Endothelial cell of umbilical vein (primary cell): ENCODE results near the gene PPM1D. TPM values are rescaled to one million over a fixed set of nuclear protein-coding genes. Genes with fewer than 3 reads are reported as not detected.

ENCODE experiments used
- BruUV-seq: library from RNA; stranded (reverse); fragments of 400-500 nt; replicated peaks from 2 replicates; lab custom pipeline; 2021; lab: Mats Ljungman, UMichigan
- CTCF ChIA-PET: fragments of 300-600, 350-600 bp; sonication (Branson Sonifier 250); formaldehyde crosslinking; loops from one replicate; lab custom pipeline; 2021; ENCODE audit warnings: antibody characterized with exemption, inconsistent platforms; lab: Charles Lee
- POLR2A ChIA-PET: fragments of 300-600, 350-600 bp; sonication (Branson Sonifier 250); formaldehyde crosslinking; loops from one replicate; lab custom pipeline; 2021; ENCODE audit warnings: antibody characterized with exemption, inconsistent platforms; lab: Charles Lee
- DNase-seq: peaks from one replicate; pipeline ENCODE4 v3.0.0-alpha.2; 2011; ENCODE audit warnings: low read depth, low spot score
- FAIRE-seq: peaks from 2 replicates; lab custom pipeline; 2011; peaks lifted over from hg19 to GRCh38; lab: Jason Lieb, UNC
- H2AFZ ChIP-seq: 2 replicates; pipeline ENCODE4 v1.6.0; 2012; ENCODE audit warnings: low read depth, low read length, control low read depth, inconsistent platforms
- H3K27ac ChIP-seq: 2 replicates; pipeline ENCODE4 v1.5.1; 2011; ENCODE audit warnings: low read depth, mild to moderate bottlenecking, control low read depth, low read length, moderate library complexity; ENCODE audit not compliant: insufficient read depth
- H3K27me3 ChIP-seq, 2 experiments: 2 replicates each; pipeline versions ENCODE4 v1.6.0 to v1.6.1; 2011; ENCODE audit warnings: low read length in 2 of 2, mixed read lengths in 1 of 2; ENCODE audit not compliant: control insufficient read depth in 2 of 2, insufficient read depth in 2 of 2
- H3K36me3 ChIP-seq, 2 experiments: 2 replicates in 1 of 2; 3 replicates in 1 of 2; pipeline ENCODE4 v1.5.1; 2011; ENCODE audit warnings: low read length in 2 of 2, mild to moderate bottlenecking in 1 of 2, moderate library complexity in 1 of 2; ENCODE audit not compliant: control insufficient read depth in 2 of 2, insufficient read depth in 2 of 2; ENCODE audit errors: extremely low read depth in 1 of 2
- H3K4me1 ChIP-seq: 3 replicates; pipeline ENCODE4 v1.5.1; 2011; ENCODE audit warnings: mild to moderate bottlenecking, low read length; ENCODE audit not compliant: control insufficient read depth, insufficient read depth; ENCODE audit errors: extremely low read depth
- H3K4me2 ChIP-seq: 2 replicates; pipeline ENCODE4 v1.6.1; 2011; ENCODE audit warnings: low read length, control low read depth, mixed read lengths; ENCODE audit not compliant: insufficient read depth
- H3K4me3 ChIP-seq, 3 experiments: fragments of 200-600 bp in 1 of 3; sonication (generic), shearing (Covaris generic) in 1 of 3; replicated peaks in 1 of 3; 2 replicates each; pipeline ENCODE4 v1.5.1; 2011 to 2016; ENCODE audit warnings: control low read depth in 3 of 3, low read length in 3 of 3, mild to moderate bottlenecking in 2 of 3, inconsistent platforms in 1 of 3, low read depth in 1 of 3, moderate library complexity in 1 of 3; ENCODE audit not compliant: insufficient read depth in 1 of 3
- H3K79me2 ChIP-seq: 2 replicates; pipeline ENCODE4 v1.6.0; 2012; ENCODE audit warnings: low read length, inconsistent platforms; ENCODE audit not compliant: control insufficient read depth, insufficient read depth
- H3K9ac ChIP-seq: replicated peaks from 2 replicates; pipeline ENCODE3; 2011; ENCODE audit warnings: low read length, control low read depth; ENCODE audit not compliant: insufficient read depth; ENCODE audit errors: extremely low read depth
- H3K9me1 ChIP-seq: replicated peaks from 3 replicates; pipeline ENCODE4 v1.6.0; 2011; ENCODE audit warnings: mild to moderate bottlenecking, low read length; ENCODE audit not compliant: control insufficient read depth, insufficient read depth; ENCODE audit errors: extremely low read depth
- H3K9me3 ChIP-seq: replicated peaks from 2 replicates; pipeline ENCODE4 v1.5.1; 2012; ENCODE audit warnings: low read length, inconsistent platforms; ENCODE audit not compliant: control insufficient read depth, insufficient read depth
- H4K20me1 ChIP-seq: replicated peaks from 2 replicates; pipeline ENCODE3; 2011; ENCODE audit warnings: mild to moderate bottlenecking, low read length; ENCODE audit not compliant: control insufficient read depth, insufficient read depth; ENCODE audit errors: extremely low read depth
- EZH2 ChIP-seq: IDR thresholded peaks from 2 replicates; pipeline ENCODE4 v1.6.1; 2012; ENCODE audit warnings: borderline replicate concordance, low read depth, mild to moderate bottlenecking, moderate library complexity, low read length, inconsistent platforms; ENCODE audit not compliant: severe bottlenecking
- GATA2 ChIP-seq: IDR thresholded peaks from 2 replicates; pipeline ENCODE4 v1.7.0; 2011; ENCODE audit warnings: low read depth, mild to moderate bottlenecking, moderate library complexity, mixed read lengths, low read length; ENCODE audit not compliant: insufficient read length, insufficient read depth
- JUN ChIP-seq: IDR thresholded peaks from 2 replicates; pipeline ENCODE4 v1.6.1; 2011; ENCODE audit warnings: borderline replicate concordance, low read depth; ENCODE audit not compliant: insufficient read length, insufficient read depth
- MYC ChIP-seq: IDR thresholded peaks from one replicate; pipeline ENCODE4 v1.6.1; 2011; ENCODE audit warnings: mild to moderate bottlenecking, low read depth, low read length
- POLR2A ChIP-seq: IDR thresholded peaks from 2 replicates; pipeline ENCODE4 v1.6.1; 2012; ENCODE audit warnings: low read depth, mild to moderate bottlenecking, control low read depth, low read length
- dilution Hi-C: fragments of 300-500 bp; cut with MboI; formaldehyde crosslinking; loops from one replicate; pipeline ENCODE4 v1.15.0; 2019; ENCODE audit warnings: low sequenced_read_pairs; ENCODE audit not compliant: extremely low pct_ligation_motif_present
- intact Hi-C: fragments of 100-400 bp; cut with micrococcal nuclease; formaldehyde crosslinking; loops from one replicate; pipeline ENCODE4 v1.10.0; 2022
- polyA plus RNA-seq, 4 experiments: library from polyadenylated mRNA; depleted of rRNA in 3 of 4; stranded (reverse) in 3 of 4; unstranded in 1 of 4; fragments of >200 nt; gene quantifications; 2 replicates each; pipeline versions ENCODE4 v1.2.1 to v1.2.3, GENCODE V29; 2011 to 2012; ENCODE audit warnings: missing spikeins in 1 of 4
- total RNA-seq: library from RNA; stranded (reverse); gene quantifications from 2 replicates; pipeline ENCODE4 v1.2.3, GENCODE V29; 2021
- TF ChIP-seq, protein P1 (sequence below): IDR thresholded peaks from 2 replicates; pipeline ENCODE4 v1.6.1; 2011; ENCODE audit not compliant: insufficient read depth, insufficient read length
- TF ChIP-seq, protein P2 (sequence below), 2 donors: IDR thresholded peaks; 1 replicate in 1 of 2; 2 replicates in 1 of 2; pipeline ENCODE4 v1.5.1; 2011; ENCODE audit warnings: low read length in 2 of 2, mild to moderate bottlenecking in 2 of 2, moderate library complexity in 2 of 2, control low read depth in 1 of 2, inconsistent platforms in 1 of 2, low read depth in 1 of 2; ENCODE audit not compliant: insufficient read depth in 1 of 2; ENCODE audit errors: extremely low read depth in 1 of 2

The PPM1D gene
- total and polyA plus RNA-seq, 2 donors (not counting 3 experiments of a cell fraction or from before 2014, with no cell fraction given) = 7.9 to 19.0 TPM

DNA sequence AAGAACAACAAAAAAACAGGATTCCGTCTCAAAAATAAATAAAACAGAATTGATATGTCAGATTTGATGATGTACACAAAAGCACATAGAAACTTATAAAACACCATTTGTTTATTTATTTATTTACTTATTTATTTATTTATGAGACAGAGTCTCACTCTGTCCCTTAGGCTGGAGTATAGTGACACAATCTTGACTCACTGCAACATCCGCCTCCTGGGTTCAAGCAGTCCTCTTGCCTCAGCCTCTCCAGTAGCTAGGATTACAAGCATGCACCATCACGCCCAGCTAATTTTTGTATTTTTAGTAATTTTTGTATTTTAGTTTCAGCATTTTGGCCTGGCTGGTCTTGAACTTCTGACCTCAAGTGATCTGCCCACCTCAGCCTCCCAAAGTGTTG lies 99.1 kb downstream of the PPM1D start:
- Histone ChIP-seq H3K27ac (no peak overlapping the region), H3K27me3 (no peaks in the 10 kb centered on the region), H3K9me3 (no peaks in the 10 kb centered on the region), H3K9ac (no peak overlapping the region), H4K20me1 (no peaks in the 10 kb centered on the region), H3K4me1 (no peaks in the 10 kb centered on the region), H3K4me2 (no peak overlapping the region), H2AFZ (no peak overlapping the region), H3K4me3 (no peak overlapping the region), H3K79me2 (no peaks in the 10 kb centered on the region), H3K36me3 (no peaks in the 10 kb centered on the region), H3K9me1 (no peaks in the 10 kb centered on the region)
- ChIA-PET POLR2A (no interaction called here), CTCF (interaction anchor here (1.0 kb wide), 1 partner anchor 22 kb away, joined by 3 read pairs; no protein-coding TSS in a partner anchor)
- BruUV-seq = no TSS peak
- DNase-seq = no peak
- no peak for FAIRE-seq
- intact Hi-C loops (no loop called here), dilution Hi-C loops (no loop called here)
- TF ChIP-seq JUN (no peak), EZH2 (no peak)

DNA sequence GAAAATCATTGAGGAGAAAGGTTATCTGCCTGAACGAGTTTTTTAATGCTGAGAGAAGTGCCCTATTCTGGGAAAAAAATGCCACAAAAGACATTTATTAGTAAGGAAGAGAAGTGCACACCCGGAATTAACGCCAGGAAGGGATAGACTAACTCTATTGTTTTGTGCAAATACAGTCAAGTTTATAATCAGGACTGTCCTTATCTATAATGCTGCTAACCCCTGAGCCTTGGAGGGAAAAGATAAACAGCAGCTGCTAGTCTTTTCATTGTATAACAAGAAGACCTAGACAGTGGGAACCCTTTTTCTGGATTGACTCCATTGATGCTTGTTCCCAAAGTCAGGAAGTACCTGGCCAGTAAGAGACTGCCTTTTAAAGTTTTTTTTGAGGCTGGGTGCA lies 104.2 kb downstream of the PPM1D start:
- H3K27me3 ChIP-seq = no peaks in the 10 kb centered on the region
- no peaks in the 10 kb centered on the region for H3K4me1 ChIP-seq
- H3K79me2 ChIP-seq = no peaks in the 10 kb centered on the region
- no peaks in the 10 kb centered on the region for H3K9me3 ChIP-seq
- H3K4me2 ChIP-seq = no peak overlapping the region
- no peaks in the 10 kb centered on the region for H3K36me3 ChIP-seq
- ChIA-PET POLR2A (no interaction called here), CTCF (no interaction called here)
- H3K9ac ChIP-seq = no peak overlapping the region
- FAIRE-seq = no peak
- dilution Hi-C loops (no loop called here), intact Hi-C loops (no loop called here)
- H3K27ac ChIP-seq = no peak overlapping the region
- TF ChIP-seq MYC (no peak), GATA2 (no peak), EZH2 (no peak), POLR2A (no peak)
- TF ChIP-seq, protein P1, sequence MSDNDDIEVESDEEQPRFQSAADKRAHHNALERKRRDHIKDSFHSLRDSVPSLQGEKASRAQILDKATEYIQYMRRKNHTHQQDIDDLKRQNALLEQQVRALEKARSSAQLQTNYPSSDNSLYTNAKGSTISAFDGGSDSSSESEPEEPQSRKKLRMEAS = no peak
- TF ChIP-seq, protein P2, sequence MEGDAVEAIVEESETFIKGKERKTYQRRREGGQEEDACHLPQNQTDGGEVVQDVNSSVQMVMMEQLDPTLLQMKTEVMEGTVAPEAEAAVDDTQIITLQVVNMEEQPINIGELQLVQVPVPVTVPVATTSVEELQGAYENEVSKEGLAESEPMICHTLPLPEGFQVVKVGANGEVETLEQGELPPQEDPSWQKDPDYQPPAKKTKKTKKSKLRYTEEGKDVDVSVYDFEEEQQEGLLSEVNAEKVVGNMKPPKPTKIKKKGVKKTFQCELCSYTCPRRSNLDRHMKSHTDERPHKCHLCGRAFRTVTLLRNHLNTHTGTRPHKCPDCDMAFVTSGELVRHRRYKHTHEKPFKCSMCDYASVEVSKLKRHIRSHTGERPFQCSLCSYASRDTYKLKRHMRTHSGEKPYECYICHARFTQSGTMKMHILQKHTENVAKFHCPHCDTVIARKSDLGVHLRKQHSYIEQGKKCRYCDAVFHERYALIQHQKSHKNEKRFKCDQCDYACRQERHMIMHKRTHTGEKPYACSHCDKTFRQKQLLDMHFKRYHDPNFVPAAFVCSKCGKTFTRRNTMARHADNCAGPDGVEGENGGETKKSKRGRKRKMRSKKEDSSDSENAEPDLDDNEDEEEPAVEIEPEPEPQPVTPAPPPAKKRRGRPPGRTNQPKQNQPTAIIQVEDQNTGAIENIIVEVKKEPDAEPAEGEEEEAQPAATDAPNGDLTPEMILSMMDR (IDR thresholded peaks at IDR 0.05; ENCODE audit: extremely low read depth in 1 of 2, insufficient read depth in 1 of 2, low read depth in 1 of 2, low read length in 2 of 2) = no peak
- no TSS peak for BruUV-seq
- peak; percentile 67 for DNase-seq
- H3K9me1 ChIP-seq = no peaks in the 10 kb centered on the region
- H3K4me3 ChIP-seq = no peak overlapping the region
- H4K20me1 ChIP-seq = no peaks in the 10 kb centered on the region
- H2AFZ ChIP-seq = no peak overlapping the region
